NT2/D1 (cell line): ENCODE measurements around the gene BAIAP2L2.

Source experiments
- YY1 ChIP-seq: IDR thresholded peaks from 2 replicates; pipeline ENCODE4 v1.6.1; 2011; ENCODE audit not compliant: insufficient read length, insufficient read depth
- ZNF274 ChIP-seq: IDR thresholded peaks from 2 replicates; pipeline ENCODE4 v1.6.1; 2011; ENCODE audit warnings: mild to moderate bottlenecking, low read depth, low read length

GRCh38 chr22:38050720-38051119, 59.8 kb downstream of the BAIAP2L2 start:
- TF ChIP-seq YY1 (no peak), ZNF274 (no peak)
